ENCODE results near the gene BRD4.

- TF ChIP-seq, protein P1, sequence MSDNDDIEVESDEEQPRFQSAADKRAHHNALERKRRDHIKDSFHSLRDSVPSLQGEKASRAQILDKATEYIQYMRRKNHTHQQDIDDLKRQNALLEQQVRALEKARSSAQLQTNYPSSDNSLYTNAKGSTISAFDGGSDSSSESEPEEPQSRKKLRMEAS (IDR thresholded peaks at IDR 0.05; ENCODE audit: insufficient read depth, insufficient read length), result no peak
- TF ChIP-seq, protein P2, sequence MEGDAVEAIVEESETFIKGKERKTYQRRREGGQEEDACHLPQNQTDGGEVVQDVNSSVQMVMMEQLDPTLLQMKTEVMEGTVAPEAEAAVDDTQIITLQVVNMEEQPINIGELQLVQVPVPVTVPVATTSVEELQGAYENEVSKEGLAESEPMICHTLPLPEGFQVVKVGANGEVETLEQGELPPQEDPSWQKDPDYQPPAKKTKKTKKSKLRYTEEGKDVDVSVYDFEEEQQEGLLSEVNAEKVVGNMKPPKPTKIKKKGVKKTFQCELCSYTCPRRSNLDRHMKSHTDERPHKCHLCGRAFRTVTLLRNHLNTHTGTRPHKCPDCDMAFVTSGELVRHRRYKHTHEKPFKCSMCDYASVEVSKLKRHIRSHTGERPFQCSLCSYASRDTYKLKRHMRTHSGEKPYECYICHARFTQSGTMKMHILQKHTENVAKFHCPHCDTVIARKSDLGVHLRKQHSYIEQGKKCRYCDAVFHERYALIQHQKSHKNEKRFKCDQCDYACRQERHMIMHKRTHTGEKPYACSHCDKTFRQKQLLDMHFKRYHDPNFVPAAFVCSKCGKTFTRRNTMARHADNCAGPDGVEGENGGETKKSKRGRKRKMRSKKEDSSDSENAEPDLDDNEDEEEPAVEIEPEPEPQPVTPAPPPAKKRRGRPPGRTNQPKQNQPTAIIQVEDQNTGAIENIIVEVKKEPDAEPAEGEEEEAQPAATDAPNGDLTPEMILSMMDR (IDR thresholded peaks at IDR 0.05; ENCODE audit: extremely low read depth in 1 of 2, insufficient read depth in 1 of 2, low read depth in 1 of 2, low read length in 2 of 2), result no peak
- no peak for TF ChIP-seq EZH2 (IDR thresholded peaks at IDR 0.05; ENCODE audit: borderline replicate concordance, low read depth, low read length, severe bottlenecking)
- no peak for TF ChIP-seq POLR2AphosphoS5 (IDR thresholded peaks at IDR 0.05; ENCODE audit: insufficient read depth, low read depth, low read length)
- no peak for TF ChIP-seq POLR2A (IDR thresholded peaks at IDR 0.05; ENCODE audit: low read depth, low read length)
- no peak for TF ChIP-seq GATA2 (IDR thresholded peaks at IDR 0.05; ENCODE audit: insufficient read depth, insufficient read length, low read depth, low read length)
Observed at GRCh38 chr19:15262011-15262410, 70.3 kb downstream of the BRD4 start.
